GM19043 (cell line): ENCODE results near the gene BUB3.

Experiments
- ATAC-seq: cut with Tn5 transposase; IDR thresholded peaks from one replicate; pipeline ENCODE4 v1.9.1; 2021; ENCODE audit warnings: low read depth; ENCODE audit not compliant: unreplicated experiment

The BUB3 gene

GRCh38 chr10:123140164-123140982, 13.8 kb upstream of the BUB3 start:
- no peak for ATAC-seq

GRCh38 chr10:123140983-123141390, 13.2 kb upstream of the BUB3 start:
- ATAC-seq = no peak

- no peak for ATAC-seq
Measured at GRCh38 chr10:123141791-123142700, 12.2 kb upstream of the BUB3 start.

- no peak for ATAC-seq
Measured at GRCh38 chr10:123142701-123143161, 11.5 kb upstream of the BUB3 start.

GRCh38 chr10:123143162-123143824, 10.9 kb upstream of the BUB3 start:
- ATAC-seq = no peak

- ATAC-seq = no peak
Measured at GRCh38 chr10:123143825-123144168, 10.4 kb upstream of the BUB3 start.

GRCh38 chr10:123144697-123145541, 9.3 kb upstream of the BUB3 start:
- ATAC-seq = no peak

- ATAC-seq = no peak
Measured at GRCh38 chr10:123145542-123146012, 8.6 kb upstream of the BUB3 start.

GRCh38 chr10:123146013-123146893, 7.9 kb upstream of the BUB3 start:
- ATAC-seq = no peak

GRCh38 chr10:123146894-123147634, 7.1 kb upstream of the BUB3 start:
- no peak for ATAC-seq

- ATAC-seq = no peak
Measured at GRCh38 chr10:123147635-123148413, 6.4 kb upstream of the BUB3 start, which contains the start of gene HMX2. HMX2 (plus strand) TSS chr10:123148136; CDS start chr10:123148379, 243 bp downstream.

GRCh38 chr10:123148414-123149161, 5.6 kb upstream of the BUB3 start:
- ATAC-seq = no peak

- ATAC-seq = no peak
Measured at GRCh38 chr10:123149162-123149567, 5.0 kb upstream of the BUB3 start.

- no peak for ATAC-seq
Measured at GRCh38 chr10:123149568-123150270, 4.5 kb upstream of the BUB3 start.

GRCh38 chr10:123150271-123150985, 3.8 kb upstream of the BUB3 start:
- no peak for ATAC-seq
